HepG2 (cell line): ENCODE measurements around the gene CIROP. TPM values are rescaled to one million over a fixed set of nuclear protein-coding genes. Genes with fewer than 3 reads are reported as not detected.
A peak's percentile ranks its signal among the peaks of the same experiment; 100 is the strongest.

ENCODE experiments used
- ATAC-seq: fragments of 200-7000 bp; cut with Tn5 transposase; 3 replicates; pipeline ENCODE4 v1.9.1; 2020; ENCODE audit warnings: mild to moderate bottlenecking, moderate library complexity
- BruUV-seq: library from RNA; stranded (reverse); fragments of 400-500 nt; replicated peaks from 2 replicates; lab custom pipeline; 2021; lab: Mats Ljungman, UMichigan
- CTCF ChIA-PET: fragments of 300-600 bp; formaldehyde crosslinking; extraction: SDS; loops from one replicate; lab custom pipeline; 2021; ENCODE audit warnings: low total read pairs, inconsistent platforms, low intra/inter-chr PET ratio; lab: Yijun Ruan, JAX
- POLR2A ChIA-PET: fragments of 350-600 bp; sonication (Branson Sonifier 250); formaldehyde crosslinking; loops from one replicate; lab custom pipeline; 2020; ENCODE audit warnings: antibody characterized with exemption, inconsistent platforms; lab: Yijun Ruan, JAX
- DNase-seq: peaks from one replicate; pipeline ENCODE4 v3.0.0-alpha.2; 2015; ENCODE audit warnings: low spot score
- FAIRE-seq: peaks from 3 replicates; lab custom pipeline; 2011; peaks lifted over from hg19 to GRCh38; lab: Jason Lieb, UNC
- H2AFZ ChIP-seq: one replicate; pipeline ENCODE4 v1.6.1; 2011; ENCODE audit warnings: low read length, inconsistent platforms
- H3K27ac ChIP-seq: fragments of 300-600 bp; 3 replicates; pipeline ENCODE4 v1.8.0; 2011; ENCODE audit warnings: mixed run types, mild to moderate bottlenecking, mixed read lengths, low read length, inconsistent platforms; ENCODE audit not compliant: insufficient read depth; ENCODE audit errors: extremely low read length
- H3K27me3 ChIP-seq, 2 experiments: fragments of 200-600 bp in 1 of 2; 2 replicates in 1 of 2; 3 replicates in 1 of 2; pipeline versions ENCODE4 v1.6.0 to v1.8.0; 2011; ENCODE audit warnings: low read length in 2 of 2, mild to moderate bottlenecking in 2 of 2, moderate library complexity in 2 of 2, inconsistent platforms in 1 of 2; ENCODE audit not compliant: insufficient read depth in 2 of 2, control insufficient read depth in 1 of 2
- H3K36me3 ChIP-seq, 2 experiments: fragments of 200-600 bp in 1 of 2; replicated peaks in 1 of 2; 2 replicates in 1 of 2; 3 replicates in 1 of 2; pipeline versions ENCODE4 v1.5.1 to v1.8.0; 2011; ENCODE audit warnings: low read length in 2 of 2, inconsistent platforms in 1 of 2; ENCODE audit not compliant: insufficient read depth in 2 of 2, control insufficient read depth in 1 of 2
- H3K4me1 ChIP-seq: 2 replicates; pipeline ENCODE4 v1.5.1; 2012; ENCODE audit warnings: low read length, inconsistent platforms; ENCODE audit not compliant: insufficient read depth
- H3K4me2 ChIP-seq: 2 replicates; pipeline ENCODE4 v1.6.0; 2011; ENCODE audit warnings: low read depth, low read length, inconsistent platforms
- H3K4me3 ChIP-seq, 3 experiments: fragments of 200-600 bp in 1 of 3; sonication (generic), shearing (Covaris generic) in 1 of 3; replicated peaks in 1 of 3; 2 replicates each; pipeline ENCODE4 v1.5.1; 2011 to 2016; ENCODE audit warnings: low read length in 3 of 3, inconsistent platforms in 2 of 3, low read depth in 2 of 3, mild to moderate bottlenecking in 2 of 3, control low read depth in 1 of 3, mixed read lengths in 1 of 3; ENCODE audit not compliant: insufficient read depth in 1 of 3
- H3K79me2 ChIP-seq: one replicate; pipeline ENCODE4 v1.6.1; 2011; ENCODE audit warnings: low read length, inconsistent platforms; ENCODE audit not compliant: insufficient read depth
- H3K9ac ChIP-seq: 2 replicates; pipeline ENCODE4 v1.6.0; 2011; ENCODE audit warnings: mild to moderate bottlenecking, low read depth, low read length, inconsistent platforms; ENCODE audit not compliant: insufficient read depth
- H3K9me3 ChIP-seq: 2 replicates; pipeline ENCODE4 v1.5.1; 2012; ENCODE audit warnings: mild to moderate bottlenecking, low read length
- H4K20me1 ChIP-seq: 2 replicates; pipeline ENCODE4 v1.6.0; 2011; ENCODE audit warnings: inconsistent platforms, mild to moderate bottlenecking, low read length, moderate library complexity; ENCODE audit not compliant: insufficient read depth
- MYC ChIP-seq: sonication (generic); formaldehyde crosslinking; IDR thresholded peaks from 2 replicates; pipeline ENCODE4 v1.9.0; 2021; ENCODE audit warnings: missing genetic modification reagents, borderline replicate concordance
- PRMT3 ChIP-seq: sonication (generic); formaldehyde crosslinking; IDR thresholded peaks from 2 replicates; pipeline ENCODE4 v1.8.1; 2022; ENCODE audit warnings: low read depth, mild to moderate bottlenecking, moderate library complexity, missing genetic modification reagents, borderline replicate concordance
- RBFOX2 ChIP-seq: fragments of 200-400 bp; formaldehyde crosslinking; IDR thresholded peaks from 2 replicates; pipeline ENCODE4 v1.6.1; 2017; ENCODE audit warnings: low read depth, mild to moderate bottlenecking, low read length
- RBM22 ChIP-seq: fragments of 200-400 bp; formaldehyde crosslinking; optimal IDR thresholded peaks from 2 replicates; pipeline ENCODE3; 2017; ENCODE audit warnings: mild to moderate bottlenecking, low read length, moderate library complexity
- ZNF510 ChIP-seq: sonication (generic); formaldehyde crosslinking; IDR thresholded peaks from 2 replicates; pipeline ENCODE4 v1.4.0; 2020; ENCODE audit warnings: low read depth, mild to moderate bottlenecking, missing genetic modification reagents
- WGBS: methylation state at CpG from one replicate; pipeline ENCODE4 v1.1.6; 2017; ENCODE audit warnings: low lambda C conversion rate; 5-methylcytosine and 5-hydroxymethylcytosine counted together
- in situ Hi-C: cut with HindIII; loops from 2 replicates; pipeline ENCODE4 v1.10.0; 2017; ENCODE audit warnings: low pct_unique_long_range_greater_than_20kb; ENCODE audit not compliant: extremely low pct_ligation_motif_present
- intact Hi-C: fragments of 100-400 bp; cut with micrococcal nuclease; formaldehyde crosslinking; loops from one replicate; pipeline ENCODE4 v1.10.0; 2022; ENCODE audit not compliant: unreplicated experiment
- polyA plus RNA-seq, 8 experiments: library from polyadenylated mRNA; depleted of rRNA in 3 of 8; stranded (reverse) in 7 of 8; unstranded in 1 of 8; fragments of >200 nt; fragmentation: Illumina TruSeq in 4 of 8; extraction: Trizol in 4 of 8; gene quantifications; 2 replicates each; pipeline versions ENCODE4 v1.2.1 to v1.2.3, GENCODE V29; 2011 to 2016; ENCODE audit warnings: low read depth in 4 of 8, missing spikeins in 1 of 8, mixed read lengths in 1 of 8; ENCODE audit not compliant: insufficient read depth in 1 of 8
- total RNA-seq, 5 experiments: library from RNA; depleted of rRNA; stranded (reverse); fragments of >200 nt; fragmentation: Illumina TruSeq; extraction: Trizol; gene quantifications; 2 replicates each; pipeline ENCODE4 v1.2.3, GENCODE V29; 2016; ENCODE audit warnings: low read depth in 1 of 5
- TF ChIP-seq, protein P1 (sequence below), 2 experiments: sonication (generic) in 1 of 2; formaldehyde crosslinking in 1 of 2; IDR thresholded peaks; 2 replicates each; pipeline versions ENCODE4 v1.4.0 to v1.6.1; 2018 to 2020; ENCODE audit warnings: missing genetic modification reagents in 2 of 2, borderline replicate concordance in 1 of 2, low read depth in 1 of 2, mild to moderate bottlenecking in 1 of 2, missing biosample characterization in 1 of 2

CIROP gene
- total and polyA plus RNA-seq, 2 of the 13 experiments (the other 11 are each of a cell fraction or from before 2014, with no cell fraction given): 0.07 TPM; not detected in 1

DNA sequence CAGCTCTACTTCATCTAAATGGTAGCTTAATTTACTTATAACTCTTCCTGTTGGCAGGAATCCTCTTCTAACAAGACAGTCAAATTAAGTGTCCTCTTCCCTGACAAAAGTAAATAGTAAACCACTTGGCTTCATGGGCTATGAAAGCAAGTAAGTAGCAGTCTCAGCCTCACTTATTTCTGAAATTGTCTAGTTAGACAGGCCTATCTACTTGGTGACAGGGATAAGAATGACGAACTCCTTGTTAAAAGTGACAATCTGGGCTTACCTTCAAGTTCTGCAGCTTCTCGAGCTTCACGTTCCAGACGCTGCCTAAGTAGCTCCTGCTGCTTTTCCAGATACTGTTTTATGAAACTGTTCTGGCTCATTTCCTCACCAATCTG lies 14.5 kb downstream of the CIROP start:
- POLR2A ChIA-PET: interaction anchor here (0.9 to 3.1 kb wide), 2 partner anchors 18 to 21 kb away, joined by 3 to 11 read pairs; no protein-coding TSS in a partner anchor
- Histone ChIP-seq H3K4me2 (no peak overlapping the region), H3K36me3 (peaks cover 42 to 81% of the 10 kb centered on the region in 2 experiments)

More for the DNA sequence above, 14.5 kb downstream of the CIROP start:
- CTCF ChIA-PET: no interaction called here
- no peak overlapping the region for H3K4me3 ChIP-seq
- FAIRE-seq (no peak), DNase-seq (no peak), ATAC-seq (no peak)
- no peaks in the 10 kb centered on the region for H3K9me3 ChIP-seq
- WGBS: 98% methylated on average over 4 of the region's 4 CpGs
- H3K9ac ChIP-seq: no peak overlapping the region
- H3K79me2 ChIP-seq: peaks cover 51% of the 10 kb centered on the region
- no TSS peak for BruUV-seq
- peaks cover 21% of the 10 kb centered on the region for H3K4me1 ChIP-seq
- peaks cover 28% of the 10 kb centered on the region for H4K20me1 ChIP-seq
- in situ Hi-C loops: no loop called here
- no peak overlapping the region for H2AFZ ChIP-seq
- H3K27ac ChIP-seq: no peak overlapping the region
- intact Hi-C loops: loop anchor here (10.0 kb wide), 1 partner anchor 1025 kb away; the partner anchor contains the start of genes DCAF11 and NRL
- TF ChIP-seq, protein P1, sequence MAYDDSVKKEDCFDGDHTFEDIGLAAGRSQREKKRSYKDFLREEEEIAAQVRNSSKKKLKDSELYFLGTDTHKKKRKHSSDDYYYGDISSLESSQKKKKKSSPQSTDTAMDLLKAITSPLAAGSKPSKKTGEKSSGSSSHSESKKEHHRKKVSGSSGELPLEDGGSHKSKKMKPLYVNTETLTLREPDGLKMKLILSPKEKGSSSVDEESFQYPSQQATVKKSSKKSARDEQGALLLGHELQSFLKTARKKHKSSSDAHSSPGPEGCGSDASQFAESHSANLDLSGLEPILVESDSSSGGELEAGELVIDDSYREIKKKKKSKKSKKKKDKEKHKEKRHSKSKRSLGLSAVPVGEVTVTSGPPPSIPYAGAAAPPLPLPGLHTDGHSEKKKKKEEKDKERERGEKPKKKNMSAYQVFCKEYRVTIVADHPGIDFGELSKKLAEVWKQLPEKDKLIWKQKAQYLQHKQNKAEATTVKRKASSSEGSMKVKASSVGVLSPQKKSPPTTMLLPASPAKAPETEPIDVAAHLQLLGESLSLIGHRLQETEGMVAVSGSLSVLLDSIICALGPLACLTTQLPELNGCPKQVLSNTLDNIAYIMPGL (CRISPR knock-in tag; IDR thresholded peaks at IDR 0.05; ENCODE audit: borderline replicate concordance in 1 of 2, low read depth in 1 of 2): 0 out of 4 replicates have a peak, but pooled peaks of 1 of the 2 experiments have one; percentile 21
- TF ChIP-seq MYC (CRISPR knock-in tag): no peak
- TF ChIP-seq PRMT3: no peak
- peak; percentile 54; the same call in 1 of the 2 replicates for TF ChIP-seq RBFOX2
- TF ChIP-seq ZNF510 (CRISPR knock-in tag): 0 out of 2 replicates have a peak, but pooled peaks have one; percentile 47
- TF ChIP-seq RBM22: peak; percentile 87
- H3K27me3 ChIP-seq: no peaks in the 10 kb centered on the region; a peak in 1 of 5 replicates
